Activated CD8-positive, alpha-beta memory T cell treated with anti-CD3 and anti-CD28 coated beads for 48 hours (primary cell): ENCODE measurements around the gene PPME1.

Experiments
- DNase-seq, 3 experiments: peaks; one replicate each; pipeline ENCODE4 v3.0.0-alpha.2; 2020; ENCODE audit warnings: low read depth in 2 of 3, low spot score in 2 of 3

PPME1 gene

DNA sequence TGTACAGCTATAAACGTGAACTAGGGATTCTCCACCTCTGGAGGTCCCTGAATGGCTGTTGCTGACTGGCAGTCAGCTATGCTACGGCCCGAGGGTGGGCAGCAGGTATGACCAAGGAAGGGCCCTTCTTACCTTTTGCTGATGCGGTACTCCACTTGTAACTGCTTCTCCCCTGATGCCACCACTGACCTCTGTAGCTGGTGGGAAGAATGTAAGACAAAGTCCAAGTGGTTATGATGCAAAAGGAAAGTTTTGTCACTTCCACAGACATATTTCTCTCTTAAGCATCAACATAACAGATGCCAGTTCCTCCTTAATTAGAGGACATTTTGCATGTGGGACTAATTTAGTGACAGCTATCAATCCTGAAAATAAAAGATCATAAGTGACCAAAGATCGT, 108.2 kb downstream of the PPME1 start:
- no peak for DNase-seq

DNA sequence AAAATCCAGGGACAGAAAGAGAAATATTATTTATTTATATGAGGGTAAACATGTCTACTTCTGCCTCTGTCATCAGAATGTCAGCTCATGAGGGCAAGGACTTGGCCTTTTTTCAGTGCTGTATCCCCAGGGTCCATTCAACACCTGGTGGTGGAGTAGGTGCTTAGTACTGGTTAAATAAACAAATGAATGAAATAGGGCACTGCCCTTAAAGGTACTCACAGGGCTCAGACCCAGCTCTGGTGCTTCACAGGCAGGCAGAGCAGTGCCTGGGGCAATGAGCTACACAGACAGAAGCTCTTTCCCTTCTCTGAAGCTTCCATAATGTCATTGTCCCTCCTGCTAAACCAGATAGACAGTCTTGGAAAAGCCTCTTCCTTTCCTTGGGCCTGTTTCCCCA, 109.4 kb downstream of the PPME1 start:
- DNase-seq = no peak

DNA sequence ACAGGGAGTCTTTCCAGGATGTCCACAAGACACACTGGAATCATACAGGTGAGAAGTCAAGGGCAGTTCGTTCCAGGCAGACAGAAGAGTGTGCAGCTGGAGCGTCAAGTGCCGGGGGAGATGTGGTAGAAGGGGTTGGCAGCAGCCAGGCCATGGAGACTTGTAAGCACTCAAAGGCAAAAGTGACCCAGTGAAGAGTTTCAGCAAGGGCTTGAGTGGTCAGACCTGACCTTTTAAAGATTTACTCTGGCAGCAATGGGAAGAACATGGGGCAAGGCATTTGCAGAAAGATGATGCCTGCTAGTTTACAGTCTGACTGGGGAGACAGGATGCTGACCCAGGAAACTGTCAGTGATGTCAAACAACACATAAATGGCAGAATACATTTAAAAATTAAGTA, 111.3 kb downstream of the PPME1 start:
- no peak for DNase-seq

DNA sequence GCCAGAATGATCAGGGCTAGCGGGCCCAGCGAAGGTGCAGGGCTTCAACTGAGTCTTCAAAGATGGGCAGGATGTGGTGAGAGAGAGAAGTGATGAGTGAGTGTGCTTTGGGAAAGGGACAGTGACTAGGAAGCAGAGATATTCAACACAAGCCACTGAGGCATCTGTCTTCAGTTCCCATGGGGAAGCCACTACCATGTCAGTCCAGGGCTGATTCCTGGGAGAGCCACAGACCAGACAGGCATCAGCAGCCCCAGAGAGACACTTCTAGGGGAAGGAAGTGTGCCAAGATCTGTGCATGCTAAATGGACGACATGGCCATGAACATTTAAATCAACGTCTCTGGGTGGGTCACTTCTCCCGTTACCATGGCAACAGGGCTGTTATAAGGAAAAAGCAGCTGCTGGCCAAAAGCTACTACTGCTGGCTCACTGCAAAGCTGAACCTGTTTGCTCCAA, 111.9 kb downstream of the PPME1 start:
- no peak for DNase-seq

DNA sequence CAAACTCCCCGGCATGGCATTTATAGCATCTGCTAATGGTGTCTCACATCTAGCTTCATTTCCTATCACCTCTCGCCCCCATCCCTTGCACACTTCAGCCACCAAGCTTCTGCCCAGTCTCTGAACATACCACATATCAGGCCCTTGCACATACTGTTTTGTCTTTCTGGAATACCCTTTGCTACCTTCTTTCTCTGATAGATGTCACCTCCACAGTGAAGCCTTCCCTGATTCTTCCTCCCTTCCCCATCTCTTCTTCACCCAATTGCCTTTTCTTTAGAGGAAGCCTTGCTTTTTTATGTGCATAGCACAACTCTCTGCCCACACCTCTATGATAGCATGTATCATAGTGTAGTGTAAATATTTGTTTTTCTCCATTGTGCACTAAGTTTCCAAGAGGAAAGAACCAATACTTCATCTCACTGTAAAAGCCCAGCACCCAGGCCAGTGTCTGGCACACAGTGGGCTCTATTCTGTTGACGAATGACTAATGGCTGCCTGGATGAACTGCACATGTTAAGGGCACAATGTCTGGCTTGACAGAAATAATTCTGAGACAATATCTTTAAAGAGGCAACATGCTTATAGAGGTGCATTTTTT, 112.6 kb downstream of the PPME1 start:
- DNase-seq = no peak

DNA sequence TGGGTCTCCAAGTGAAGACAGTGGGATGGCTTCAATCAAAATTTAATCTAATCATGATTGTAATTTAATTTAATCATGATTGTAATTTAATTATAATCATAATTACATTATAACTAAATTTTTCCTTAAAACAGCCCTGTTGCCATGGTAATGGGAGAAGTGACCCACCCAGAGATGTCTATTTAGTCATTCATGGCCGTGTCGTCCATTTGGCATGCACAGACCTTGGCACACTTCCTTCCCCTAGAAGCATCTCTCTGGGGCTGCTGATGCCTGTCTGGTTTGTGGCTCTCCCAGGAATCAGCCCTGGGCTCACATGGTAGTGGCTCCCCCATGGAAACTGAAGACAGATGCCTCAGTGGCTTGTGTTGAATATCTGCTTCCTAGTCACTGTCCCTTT, 113.4 kb downstream of the PPME1 start:
- no peak for DNase-seq

DNA sequence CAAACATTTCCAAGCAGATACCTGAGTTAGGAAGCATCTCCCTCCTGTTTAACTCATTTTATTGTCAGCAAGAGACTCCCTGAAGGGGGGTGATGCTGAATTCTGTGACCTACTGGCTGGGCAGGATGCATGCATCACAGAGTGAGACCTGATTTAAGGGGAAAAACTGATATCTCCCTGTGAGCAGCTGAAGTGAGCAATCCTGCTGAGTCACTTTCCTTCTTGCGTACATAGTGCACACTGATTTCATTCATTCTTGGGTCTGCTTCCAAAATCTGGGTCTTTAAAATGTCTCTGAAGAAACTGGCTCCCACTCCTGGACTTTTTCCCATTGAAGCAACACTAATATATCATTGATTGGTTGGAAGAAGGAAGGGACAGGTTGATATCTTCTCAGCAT, 117.1 kb downstream of the PPME1 start:
- DNase-seq = no peak

DNA sequence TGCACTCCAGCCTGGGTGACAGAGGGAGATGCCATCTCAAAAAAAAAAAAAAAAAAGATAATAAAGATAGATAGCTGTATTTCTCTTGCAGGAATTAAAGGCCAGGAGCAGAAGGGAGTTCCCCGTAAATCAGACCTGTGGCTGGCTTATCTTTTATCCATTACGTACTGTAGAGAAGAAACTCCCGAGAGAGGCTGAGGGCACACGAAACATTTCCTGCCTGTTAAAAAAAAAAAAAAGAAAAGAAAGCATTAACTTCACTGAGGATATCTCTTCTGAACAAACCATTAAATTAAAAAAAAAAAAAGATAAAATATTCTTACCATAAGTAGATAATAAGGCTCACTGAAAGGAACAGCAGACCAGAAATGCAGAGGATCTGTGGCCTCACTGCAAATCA, 117.8 kb downstream of the PPME1 start:
- no peak for DNase-seq

DNA sequence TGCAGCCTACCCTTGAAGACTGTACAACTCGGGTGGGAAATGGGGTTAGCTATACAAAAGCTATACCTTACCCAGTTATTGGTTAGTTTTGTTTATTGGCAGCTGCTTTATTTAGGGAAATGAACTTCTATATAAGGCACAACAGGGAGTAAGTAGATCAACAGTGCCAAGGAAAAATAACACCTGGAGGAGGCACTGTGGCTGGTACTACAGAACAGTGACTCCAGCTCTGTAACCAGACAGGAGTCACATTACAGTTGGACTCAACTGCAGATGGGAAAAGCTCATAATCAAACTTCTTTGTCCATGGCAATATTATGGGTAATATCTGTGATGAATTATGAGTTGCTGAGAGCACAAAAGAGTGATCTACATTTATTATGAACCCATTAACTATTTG, 126.4 kb downstream of the PPME1 start:
- no peak for DNase-seq

DNA sequence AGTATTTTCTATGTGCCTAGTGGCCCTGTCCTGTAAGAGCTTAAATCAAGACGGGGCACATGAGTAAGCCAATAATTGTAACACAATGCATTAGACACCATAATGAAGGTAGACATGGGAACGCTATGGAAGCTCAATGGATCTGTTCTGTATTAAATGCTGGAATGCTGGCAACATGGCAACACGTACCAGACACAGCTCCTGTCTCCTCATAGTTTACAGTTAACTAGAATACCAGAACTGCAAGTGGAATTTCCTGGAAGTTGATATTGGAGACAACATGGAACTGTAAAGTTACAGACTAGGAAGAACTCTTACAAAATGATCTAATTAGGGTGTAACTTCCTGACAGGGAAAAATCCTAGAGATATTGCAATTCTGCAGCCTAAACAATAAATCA, 127.9 kb downstream of the PPME1 start:
- no peak for DNase-seq
